ENCODE results near the gene CEBPB.

DNA sequence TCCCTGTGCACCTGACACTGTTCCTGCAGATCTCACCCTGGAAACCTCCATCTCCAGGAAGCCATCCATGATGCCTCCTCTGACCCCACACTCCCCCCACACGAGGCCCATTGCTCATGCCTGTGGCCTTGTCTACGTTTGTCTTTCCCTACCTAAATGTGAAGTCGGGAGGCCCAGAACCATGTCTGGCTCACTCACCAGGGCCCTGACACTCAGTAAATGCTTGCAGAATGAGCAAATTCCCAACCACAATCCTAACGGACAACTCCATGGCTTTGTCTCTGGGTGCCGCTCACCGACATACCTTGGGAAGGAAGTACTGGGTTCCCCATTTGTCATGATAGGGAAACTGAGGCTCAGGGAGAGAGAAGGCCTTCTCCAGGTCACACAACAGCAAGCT lies 44.4 kb upstream of the CEBPB start:
- TF ChIP-seq EZH2 (IDR thresholded peaks at IDR 0.05) (no peak), POLR2AphosphoS5 (IDR thresholded peaks at IDR 0.05; ENCODE audit: borderline replicate concordance, low read depth, low read length) (no peak)

Data from SK-N-MC (cell line).